Activated naive CD4-positive, alpha-beta T cell treated with anti-CD3 and anti-CD28 coated beads, Interleukin-2, amount 50 U/mL, for 72 hours (primary cell): ENCODE measurements around the gene CXCR6. TPM values are rescaled to one million over a fixed set of nuclear protein-coding genes. Genes with fewer than 3 reads are reported as not detected.

Experiments
- ATAC-seq, 2 donors: fragments of 150-1000 bp; cut with Tn5 transposase; 2 replicates each; pipeline ENCODE4 v1.10.0; 2021; ENCODE audit warnings: mild to moderate bottlenecking in 2 of 2, moderate library complexity in 2 of 2
- DNase-seq, 2 donors: peaks; one replicate each; pipeline ENCODE4 v3.0.0; 2021 to 2022; ENCODE audit warnings: low spot score in 2 of 2
- H3K27ac Mint-ChIP-seq, 2 donors: one replicate each; pipeline ENCODE4 v1.8.0; 2022; ENCODE audit warnings: mild to moderate bottlenecking in 2 of 2, mixed read lengths in 2 of 2
- H3K36me3 Mint-ChIP-seq, 2 donors: one replicate each; pipeline ENCODE4 v1.8.0; 2022; ENCODE audit warnings: mixed read lengths in 2 of 2
- H3K9me3 Mint-ChIP-seq, 2 donors: one replicate each; pipeline ENCODE4 v1.8.0; 2022; ENCODE audit warnings: mixed read lengths in 2 of 2
- total RNA-seq, 2 donors: library from RNA; stranded (reverse); gene quantifications; one replicate each; pipeline ENCODE4 v1.2.3, GENCODE V29; 2022

Gene CXCR6
- total RNA-seq, 2 donors from 2014 or later, result 1.0 to 1.8 TPM

DNA sequence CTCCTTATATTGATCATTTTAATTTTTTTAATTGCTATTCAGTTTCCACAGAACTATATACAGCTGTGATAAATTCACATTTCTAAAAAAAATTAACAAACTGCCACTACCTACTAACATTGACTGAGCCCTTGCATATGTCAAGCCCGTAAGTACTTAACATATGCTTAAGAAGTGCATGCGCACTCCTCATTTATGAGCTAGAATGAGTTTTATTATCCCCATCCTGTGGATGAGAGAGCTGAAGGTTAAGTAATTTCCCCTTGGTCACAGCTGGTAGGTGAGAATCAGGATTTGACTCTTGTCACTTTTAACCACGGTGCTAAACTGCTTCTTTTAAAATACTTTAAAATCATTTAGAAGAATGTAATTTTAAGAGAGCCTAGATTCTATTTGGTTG is 25.9 kb downstream of the CXCR6 start:
- ATAC-seq (no peak), DNase-seq (no peak)
- H3K27ac Mint-ChIP-seq, result peak overlapping the region in 1 of 2 donors; percentile 9
- H3K9me3 Mint-ChIP-seq, result no peaks in the 10 kb centered on the region
- H3K36me3 Mint-ChIP-seq, result peaks cover 49 to 69% of the 10 kb centered on the region in 2 donors

DNA sequence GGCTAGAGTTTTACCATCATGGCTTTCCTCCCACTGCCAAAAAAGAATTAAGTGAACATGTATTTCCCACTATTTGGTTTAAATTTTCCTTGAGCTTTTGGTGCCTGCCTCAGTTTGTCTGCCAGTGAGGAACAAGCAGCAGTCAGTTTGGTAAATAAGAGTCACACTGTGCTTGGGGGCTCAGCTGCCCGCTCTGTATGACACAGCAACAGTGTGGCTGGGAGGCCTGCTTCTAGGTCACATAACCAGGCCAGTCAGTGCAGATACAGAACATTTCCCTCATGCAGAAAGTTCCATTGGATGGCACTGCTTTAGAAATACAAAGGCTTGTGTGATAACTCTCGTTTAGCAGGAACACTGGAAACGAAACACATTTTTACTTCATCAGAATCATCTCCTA is 26.7 kb downstream of the CXCR6 start:
- H3K27ac Mint-ChIP-seq, result no peak overlapping the region
- no peak for ATAC-seq
- H3K9me3 Mint-ChIP-seq, result no peaks in the 10 kb centered on the region
- DNase-seq, result no peak
- peaks cover 45 to 70% of the 10 kb centered on the region in 2 donors for H3K36me3 Mint-ChIP-seq

DNA sequence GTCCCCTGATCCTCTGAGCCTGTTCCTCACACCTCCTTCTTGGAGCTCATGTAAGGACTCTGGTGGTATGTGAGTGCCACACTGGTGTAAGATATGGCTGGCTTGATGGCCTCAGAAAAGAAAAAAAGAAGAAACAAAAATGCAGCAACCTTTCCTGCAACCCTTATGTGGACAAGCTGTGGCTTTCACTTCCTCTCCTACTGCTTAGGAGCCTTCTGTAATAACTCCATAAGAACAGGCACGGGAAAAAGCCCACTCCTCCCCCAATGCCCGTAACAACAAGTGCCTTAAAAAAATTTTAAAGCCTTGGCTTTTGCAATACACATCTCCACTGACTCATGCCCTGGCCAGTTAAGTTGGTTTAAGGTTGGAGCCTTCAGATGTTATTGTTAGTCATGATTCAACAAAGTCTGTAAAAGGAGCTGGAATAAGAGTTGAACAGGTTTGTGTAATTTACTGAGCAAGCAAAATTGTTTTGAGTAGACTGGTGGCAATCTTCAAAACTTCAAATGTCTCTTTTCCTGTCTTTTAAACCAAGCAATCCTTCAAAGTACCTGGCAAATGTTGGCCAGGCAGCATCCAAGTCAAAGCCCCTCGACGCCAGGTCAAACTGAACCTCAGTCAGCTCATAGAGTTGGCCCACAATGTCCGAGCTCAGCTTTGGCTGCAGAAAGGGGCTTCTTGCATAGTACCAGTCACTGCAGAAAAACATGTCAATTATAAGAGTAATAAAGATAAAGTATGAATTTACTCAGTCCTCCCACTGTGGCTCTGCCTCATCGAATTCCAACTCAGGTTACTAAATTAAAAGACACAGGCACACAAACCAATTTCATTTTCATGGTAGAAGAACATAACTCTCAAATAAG is 29.5 kb downstream of the CXCR6 start:
- H3K9me3 Mint-ChIP-seq, result no peaks in the 10 kb centered on the region
- peak; percentile 49 to 72 for ATAC-seq
- no peak overlapping the region for H3K27ac Mint-ChIP-seq
- peaks cover 42 to 72% of the 10 kb centered on the region in 2 donors for H3K36me3 Mint-ChIP-seq
- DNase-seq, result no peak

DNA sequence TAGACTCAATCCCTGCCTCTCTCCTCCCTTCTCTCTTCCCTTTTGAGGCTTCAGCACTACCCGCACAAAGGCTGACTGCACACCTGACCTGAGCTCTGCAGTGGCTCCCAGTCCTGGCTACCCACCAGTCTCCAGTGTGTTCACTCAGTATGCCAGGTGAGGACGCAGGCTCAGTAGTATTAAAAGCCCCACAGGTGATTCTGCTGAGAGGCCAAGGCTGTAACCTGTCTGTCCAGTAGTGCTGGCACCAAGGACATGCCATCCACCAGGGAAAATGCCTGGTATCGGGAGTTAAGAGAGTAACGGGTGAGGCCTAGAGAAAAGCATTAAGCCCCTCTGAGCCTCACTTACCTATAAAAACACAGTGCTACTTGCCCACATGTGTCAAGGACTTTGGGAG is 31.4 kb downstream of the CXCR6 start:
- DNase-seq (no peak), ATAC-seq (no peak)
- Mint-ChIP-seq H3K27ac (peak overlapping the region in 1 of 2 donors; percentile 18), H3K36me3 (peaks cover 50 to 74% of the 10 kb centered on the region in 2 donors), H3K9me3 (peaks cover 0 to 4% of the 10 kb centered on the region in 2 donors)

DNA sequence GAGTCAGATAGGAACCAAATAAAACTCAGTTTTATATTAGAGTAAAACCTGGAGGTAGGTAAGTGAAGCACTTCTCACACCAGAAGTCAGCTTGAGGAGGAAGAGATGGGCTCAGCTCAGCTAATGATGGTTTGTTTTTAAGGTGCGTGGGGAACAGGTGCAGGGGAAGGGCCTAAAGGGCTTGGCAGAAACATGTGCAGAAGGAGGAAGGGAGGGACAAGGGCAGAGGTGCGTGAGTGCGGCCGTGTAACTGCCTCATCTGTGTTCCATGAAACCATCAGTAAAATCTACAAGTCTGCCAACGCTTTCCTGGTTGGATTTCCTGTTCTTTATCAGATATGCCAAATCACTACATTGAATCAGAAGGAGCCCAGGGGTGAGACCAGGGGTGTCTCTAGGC is 32.4 kb downstream of the CXCR6 start:
- peak overlapping the region; percentile 58 to 83 for H3K27ac Mint-ChIP-seq
- DNase-seq, result no peak

DNA sequence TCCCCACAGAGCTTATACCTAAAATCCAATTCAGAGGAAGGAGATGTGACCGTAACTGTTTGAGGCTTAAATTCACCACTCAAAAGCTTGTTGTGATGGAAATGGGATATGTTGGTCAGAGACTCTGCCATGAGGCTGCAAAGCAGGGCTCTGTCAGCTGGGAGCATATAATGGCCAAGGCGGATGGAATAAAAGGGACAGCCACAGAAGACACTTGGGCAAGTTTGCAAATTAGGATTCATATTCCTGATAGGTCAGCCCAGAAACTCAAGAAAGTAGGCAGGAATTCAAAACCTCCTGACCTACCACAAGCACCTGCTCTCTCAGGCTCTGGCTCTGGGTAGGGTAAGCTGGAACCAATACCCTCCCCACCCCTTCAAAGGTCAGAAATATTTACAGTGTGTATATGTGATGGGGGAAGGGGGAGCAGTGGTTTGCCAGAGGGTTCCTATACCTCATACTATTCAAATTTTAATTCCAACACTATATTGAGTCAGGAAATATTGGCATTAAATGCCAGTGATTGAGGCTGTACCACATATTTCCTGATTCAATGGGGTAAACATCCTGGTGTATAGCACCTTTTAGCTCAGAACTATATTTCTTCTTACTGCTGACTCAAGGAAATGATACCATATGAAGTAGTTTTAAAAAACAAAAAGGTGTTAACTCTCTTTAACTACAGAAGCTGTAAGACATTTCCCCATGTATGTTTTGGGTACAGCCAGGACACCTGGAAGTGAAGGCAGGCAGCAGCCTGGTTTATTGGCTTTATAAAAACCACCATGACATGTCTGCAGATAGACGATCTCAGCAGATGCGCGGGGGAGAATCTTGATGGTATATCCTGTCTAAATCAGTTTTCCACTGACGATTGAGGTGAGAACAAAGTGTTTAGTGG is 33.2 kb downstream of the CXCR6 start:
- Mint-ChIP-seq H3K27ac (peak overlapping the region in 1 of 2 donors; percentile 83), H3K9me3 (peaks cover 0 to 4% of the 10 kb centered on the region in 2 donors), H3K36me3 (peaks cover 44 to 79% of the 10 kb centered on the region in 2 donors)
- DNase-seq (no peak), ATAC-seq (peak; percentile 11 to 21)

More for the DNA sequence above, 32.4 kb downstream of the CXCR6 start:
- H3K9me3 Mint-ChIP-seq, result peaks cover 0 to 4% of the 10 kb centered on the region in 2 donors
- peaks cover 45 to 80% of the 10 kb centered on the region in 2 donors for H3K36me3 Mint-ChIP-seq
- peak in 1 of 2 donors; percentile 25 for ATAC-seq

DNA sequence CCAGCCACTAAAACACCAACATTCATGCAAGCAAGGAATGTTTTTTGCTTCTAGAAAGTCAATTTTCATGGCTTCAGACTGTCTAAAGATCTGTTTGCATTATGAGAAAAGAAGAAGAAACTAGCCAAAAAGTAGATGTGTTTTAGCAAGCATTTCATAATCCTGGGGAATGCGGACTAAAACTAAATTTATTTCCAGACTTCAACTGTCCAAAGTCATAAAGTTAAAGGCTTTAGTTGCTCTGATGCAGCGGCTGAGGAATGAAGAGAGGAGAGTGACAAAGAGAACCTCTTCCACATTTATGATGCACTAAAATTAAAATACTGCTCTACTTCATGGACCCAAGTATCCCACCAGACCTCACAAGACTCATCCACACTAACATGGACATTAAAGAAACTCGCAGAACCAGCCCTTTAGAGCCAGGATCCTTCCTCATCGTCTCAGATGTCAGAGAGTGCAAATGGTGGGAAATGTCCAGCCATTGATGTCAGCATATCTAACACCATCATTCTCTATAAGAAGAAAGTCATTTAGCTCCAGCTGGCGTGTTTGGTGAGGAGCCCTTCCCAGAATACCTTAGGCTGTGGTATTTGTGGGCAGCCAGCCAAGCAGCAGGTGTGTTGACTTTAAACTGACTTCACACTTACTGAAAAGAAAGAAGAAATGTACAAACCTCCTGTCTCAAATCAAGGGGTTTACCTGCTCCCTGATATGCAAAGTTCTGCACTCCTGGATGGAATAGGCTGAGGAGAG is 34.9 kb downstream of the CXCR6 start:
- Mint-ChIP-seq H3K9me3 (peaks cover 0 to 4% of the 10 kb centered on the region in 2 donors), H3K27ac (peak overlapping the region; percentile 50 to 86), H3K36me3 (peaks cover 48 to 74% of the 10 kb centered on the region in 2 donors)
- peak; percentile 67 to 69 for DNase-seq
- peak; percentile 43 to 74 for ATAC-seq

DNA sequence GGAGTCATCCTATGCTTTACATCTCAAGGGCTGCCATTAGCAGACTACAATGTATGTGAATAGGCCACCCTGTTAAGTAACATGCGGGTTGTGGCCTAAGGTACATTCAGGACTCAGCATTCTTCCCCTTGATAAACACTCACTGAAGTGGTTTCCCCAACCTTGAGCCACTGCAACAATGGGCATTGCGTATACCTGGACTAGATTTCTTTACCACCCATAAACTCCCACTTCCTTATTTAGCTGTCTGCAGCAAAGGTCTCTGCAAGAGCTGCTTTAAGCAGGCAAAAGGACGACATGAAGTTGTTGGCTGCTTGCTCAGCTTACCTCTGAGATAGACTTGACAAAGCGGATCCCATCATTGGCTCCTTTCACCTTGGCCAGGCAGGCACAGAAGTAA is 36.1 kb downstream of the CXCR6 start:
- DNase-seq, result no peak
- Mint-ChIP-seq H3K9me3 (peaks cover 0 to 4% of the 10 kb centered on the region in 2 donors), H3K27ac (peak overlapping the region; percentile 41 to 86), H3K36me3 (peaks cover 55 to 79% of the 10 kb centered on the region in 2 donors)
- ATAC-seq, result no peak

DNA sequence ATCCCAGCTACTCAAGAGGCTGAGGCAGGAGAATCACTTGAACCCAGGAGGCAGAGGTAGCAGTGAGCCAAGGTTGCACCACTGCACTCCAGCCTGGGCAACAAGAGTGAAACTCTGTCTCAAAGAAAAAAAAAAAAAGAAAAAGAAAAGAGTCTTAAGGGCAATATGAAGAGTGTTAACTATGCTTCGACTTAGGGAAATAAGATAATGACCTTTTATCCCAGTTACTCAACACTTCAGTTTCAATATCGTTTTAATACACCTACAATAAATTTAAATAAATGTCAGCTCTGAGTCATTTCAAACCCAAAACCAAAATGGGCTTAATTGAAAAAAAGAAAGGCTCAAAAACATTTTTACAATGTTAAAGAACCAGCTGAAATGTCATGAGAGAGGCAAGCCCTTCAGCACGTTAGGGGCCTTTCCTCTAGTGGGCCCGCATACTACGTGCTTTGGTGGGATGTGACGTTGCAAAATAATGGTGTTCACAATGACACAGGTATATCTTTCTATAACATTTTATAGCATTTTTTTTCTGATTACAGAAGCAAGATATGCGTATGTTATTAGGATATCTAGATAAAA is 37.1 kb downstream of the CXCR6 start:
- peak; percentile 42 to 44 for ATAC-seq
- Mint-ChIP-seq H3K27ac (peak overlapping the region; percentile 31 to 86), H3K36me3 (peaks cover 47 to 77% of the 10 kb centered on the region in 2 donors), H3K9me3 (peaks cover 0 to 4% of the 10 kb centered on the region in 2 donors)
- no peak for DNase-seq

DNA sequence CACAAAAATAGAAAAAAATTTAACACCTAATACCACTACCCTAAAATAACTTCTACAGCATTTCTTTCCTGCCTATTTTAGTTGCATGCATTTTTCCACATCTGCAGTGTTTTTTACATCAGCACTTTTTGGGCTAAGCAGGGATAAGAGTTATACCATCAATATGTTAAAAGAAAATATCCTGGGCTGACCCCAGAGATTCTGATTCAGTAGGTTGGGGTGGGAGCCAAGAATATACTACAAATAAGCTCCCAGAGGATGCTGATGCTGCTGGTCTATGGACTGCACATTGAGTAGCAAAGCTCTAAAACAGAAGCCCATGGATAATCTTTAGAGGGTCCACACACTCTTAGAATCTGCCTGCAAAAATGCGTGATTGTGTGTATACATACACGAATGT is 37.6 kb downstream of the CXCR6 start:
- Mint-ChIP-seq H3K27ac (peak overlapping the region in 1 of 2 donors; percentile 83), H3K36me3 (peaks cover 43 to 73% of the 10 kb centered on the region in 2 donors)
- ATAC-seq, result no peak

DNA sequence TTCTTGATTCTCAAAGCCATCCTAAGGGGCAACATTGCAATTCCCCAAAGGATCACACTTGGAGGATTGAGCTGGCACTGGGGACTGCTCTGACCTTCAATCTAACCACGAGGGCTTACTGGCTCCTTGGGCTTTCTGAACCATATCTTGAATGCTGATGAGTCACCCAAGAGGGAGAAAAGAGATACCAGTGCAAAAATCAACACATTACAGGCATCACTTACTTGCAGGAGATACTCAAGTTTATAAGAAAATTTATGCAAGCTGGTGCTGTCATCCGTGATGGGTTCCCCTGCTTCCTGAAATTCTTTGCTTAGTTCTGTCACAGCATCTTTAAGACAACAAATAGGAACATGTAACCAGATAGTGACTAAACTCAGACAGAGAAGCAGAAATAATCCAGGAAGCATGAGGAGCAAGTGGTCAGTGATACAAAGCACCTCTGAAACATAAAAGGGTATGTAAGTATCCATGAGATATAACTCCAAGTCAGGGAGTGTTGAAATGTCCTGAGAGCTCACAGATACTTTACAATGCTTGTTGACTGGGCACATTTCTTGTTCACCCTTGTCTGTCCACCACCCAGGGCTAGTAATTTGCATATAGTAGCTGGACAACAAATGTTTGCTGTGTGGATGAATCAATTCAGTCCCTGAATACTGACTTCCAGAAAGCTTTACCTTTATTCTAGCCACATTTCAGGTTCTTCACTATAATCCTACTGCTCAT is 38.2 kb downstream of the CXCR6 start:
- Mint-ChIP-seq H3K27ac (peak overlapping the region in 1 of 2 donors; percentile 83), H3K36me3 (peaks cover 43 to 68% of the 10 kb centered on the region in 2 donors), H3K9me3 (peaks cover 0 to 4% of the 10 kb centered on the region in 2 donors)
- ATAC-seq, result peak; percentile 58 to 72
- DNase-seq, result no peak

More for the DNA sequence above, 37.6 kb downstream of the CXCR6 start:
- peaks cover 0 to 4% of the 10 kb centered on the region in 2 donors for H3K9me3 Mint-ChIP-seq
- DNase-seq, result no peak

DNA sequence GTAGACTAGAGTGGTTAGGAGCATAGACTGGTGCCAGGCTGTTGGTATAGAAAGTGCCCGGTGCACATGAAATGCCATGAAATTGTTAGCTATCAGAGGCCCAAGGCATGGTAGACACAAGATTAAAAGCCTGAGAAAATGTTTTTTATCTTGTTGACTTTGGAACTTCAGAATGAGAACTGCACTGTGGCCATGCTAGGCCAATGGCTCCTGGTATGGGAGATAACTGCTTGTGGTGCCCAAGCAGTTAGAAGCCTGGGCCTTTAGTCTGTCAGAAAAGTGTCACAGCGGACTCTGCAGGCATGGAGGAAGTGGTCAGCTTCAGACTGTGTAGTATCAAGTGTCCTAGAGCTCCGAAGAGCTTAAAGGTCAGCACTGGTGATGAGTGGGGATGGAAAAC is 40.5 kb downstream of the CXCR6 start:
- DNase-seq (no peak), ATAC-seq (no peak)
- Mint-ChIP-seq H3K9me3 (no peaks in the 10 kb centered on the region), H3K27ac (no peak overlapping the region), H3K36me3 (peaks cover 38 to 67% of the 10 kb centered on the region in 2 donors)

DNA sequence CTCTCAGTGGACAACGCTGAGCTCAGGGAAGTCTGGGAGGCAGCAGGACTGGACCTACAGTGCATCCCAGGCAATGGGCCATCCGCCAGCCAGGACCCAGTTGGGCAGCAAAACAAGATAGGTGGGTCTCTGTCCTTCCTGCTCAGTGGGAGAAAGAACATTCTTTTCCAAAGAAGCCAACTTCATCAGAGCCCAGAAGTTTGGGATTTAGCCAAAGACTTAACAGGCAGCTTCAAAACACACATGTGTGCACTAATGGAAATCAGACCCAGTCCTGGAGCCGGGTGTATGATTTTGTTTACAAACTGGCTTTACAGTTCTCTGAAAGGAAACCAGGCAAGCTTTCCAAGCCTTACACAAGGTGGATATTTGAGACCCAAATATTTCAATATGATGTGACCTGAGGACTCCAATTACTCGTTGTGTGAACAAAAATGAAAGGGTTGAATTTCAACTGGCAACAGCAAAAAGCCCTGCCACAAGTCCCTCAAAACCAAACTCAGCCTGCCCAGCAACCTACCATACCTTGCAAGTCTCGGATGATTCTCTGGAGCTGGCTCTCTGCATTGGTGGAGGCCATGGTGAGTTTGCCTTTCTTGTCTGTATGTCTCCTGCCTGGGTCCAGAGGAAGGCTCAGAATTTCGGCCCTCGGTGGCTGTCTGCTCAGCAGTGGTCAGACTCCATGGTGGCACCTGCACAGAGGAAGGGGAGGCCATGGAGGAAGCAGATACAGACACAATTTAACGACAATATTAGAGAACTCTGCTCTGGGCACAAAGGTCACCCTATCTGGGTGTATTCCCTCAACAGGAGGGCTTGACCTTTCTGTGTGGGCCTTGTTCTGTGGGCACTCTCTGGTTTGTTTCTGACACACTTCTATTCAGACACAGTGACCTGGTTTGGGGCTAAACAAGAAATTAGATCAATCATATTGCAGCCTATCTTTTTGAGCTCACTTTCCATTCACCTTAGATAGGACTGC is 41.4 kb downstream of the CXCR6 start:
- no peaks in the 10 kb centered on the region for H3K9me3 Mint-ChIP-seq
- peaks cover 31 to 59% of the 10 kb centered on the region in 2 donors for H3K36me3 Mint-ChIP-seq
- H3K27ac Mint-ChIP-seq, result no peak overlapping the region
- no peak for DNase-seq
- no peak for ATAC-seq

DNA sequence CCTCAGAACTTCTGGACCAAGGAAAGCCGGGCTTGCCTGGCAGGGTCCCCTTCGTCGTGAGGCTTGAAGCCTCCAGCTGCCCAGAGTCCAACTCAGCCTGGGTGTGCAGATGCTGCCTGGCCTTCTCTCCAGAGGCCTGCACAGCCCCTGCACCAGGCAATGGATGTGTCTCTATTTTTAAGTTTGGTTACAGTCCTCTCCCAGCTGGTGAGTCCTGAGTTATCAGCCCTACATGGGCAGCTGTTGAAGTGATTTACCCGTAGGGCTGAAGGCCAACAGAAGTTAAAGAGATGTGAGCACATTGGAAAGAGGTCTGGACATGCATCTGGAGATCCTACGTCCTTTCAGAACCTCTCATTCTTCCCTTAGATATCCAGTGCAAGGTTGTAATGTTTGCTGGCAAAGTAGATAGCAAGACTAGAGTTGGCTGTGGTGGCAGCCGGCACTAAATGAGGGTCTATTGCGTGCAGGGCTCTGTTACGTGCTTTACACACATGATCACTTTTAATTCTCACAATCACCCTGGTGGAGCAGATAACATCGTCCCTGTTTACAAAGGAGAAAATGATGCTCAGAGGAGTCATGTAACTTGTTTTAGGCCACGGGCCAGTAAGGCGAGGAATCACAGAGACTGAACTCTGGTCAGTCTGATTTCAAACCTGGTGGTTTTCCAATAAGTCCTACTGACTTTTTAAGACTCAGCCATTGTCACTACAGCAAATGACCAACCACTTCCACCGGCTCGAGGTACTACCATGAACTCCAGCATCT is 42.5 kb downstream of the CXCR6 start:
- DNase-seq (no peak), ATAC-seq (no peak)
- Mint-ChIP-seq H3K9me3 (no peaks in the 10 kb centered on the region), H3K27ac (no peak overlapping the region), H3K36me3 (peaks cover 27 to 58% of the 10 kb centered on the region in 2 donors)
